Activated T-helper 1 cell treated with anti-CD3 and anti-CD28 coated beads, Interleukin-12 subunit alpha, Interleukin-12 subunit beta, Interleukin-2, Interleukin-4 antibody, amounts not matched to agents 30 ng/mL and 10 ng/mL and 1 ng/mL, durations not matched to agents 14 hours and 24 hours and 36 hours (primary cell): ENCODE measurements around the gene LCE1D. TPM values are rescaled to one million over a fixed set of nuclear protein-coding genes. Genes with fewer than 3 reads are reported as not detected.

Experiments
- DNase-seq: peaks from one replicate; pipeline ENCODE4 v3.0.0; 2021; ENCODE audit warnings: low spot score
- H3K27ac Mint-ChIP-seq: one replicate; pipeline ENCODE4 v1.8.0; 2021; ENCODE audit warnings: mild to moderate bottlenecking, mixed read lengths
- H3K27me3 Mint-ChIP-seq: one replicate; pipeline ENCODE4 v1.8.0; 2022; ENCODE audit warnings: mild to moderate bottlenecking, moderate library complexity, mixed read lengths; ENCODE audit not compliant: insufficient read depth
- H3K36me3 Mint-ChIP-seq: one replicate; pipeline ENCODE4 v1.8.0; 2021; ENCODE audit warnings: low read depth, mixed read lengths
- H3K4me1 Mint-ChIP-seq: one replicate; pipeline ENCODE4 v1.8.0; 2021; ENCODE audit warnings: low read depth, mixed read lengths
- H3K4me3 Mint-ChIP-seq: one replicate; pipeline ENCODE4 v1.8.0; 2021; ENCODE audit warnings: mild to moderate bottlenecking, moderate library complexity, mixed read lengths
- H3K9me3 Mint-ChIP-seq: one replicate; pipeline ENCODE4 v1.8.0; 2021; ENCODE audit warnings: mixed read lengths
- intact Hi-C: fragments of 100-400 bp; cut with micrococcal nuclease; formaldehyde crosslinking; loops from one replicate; pipeline ENCODE4 v1.15.1; 2024
- total RNA-seq: library from RNA; stranded (reverse); gene quantifications from 2 replicates; pipeline ENCODE4 v1.2.3, GENCODE V29; 2022

The LCE1D gene, protein sequence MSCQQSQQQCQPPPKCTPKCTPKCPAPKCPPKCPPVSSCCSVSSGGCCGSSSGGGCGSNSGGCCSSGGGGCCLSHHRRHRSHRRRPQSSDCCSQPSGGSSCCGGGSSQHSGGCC
- total RNA-seq, result not detected in 2 replicates

DNA sequence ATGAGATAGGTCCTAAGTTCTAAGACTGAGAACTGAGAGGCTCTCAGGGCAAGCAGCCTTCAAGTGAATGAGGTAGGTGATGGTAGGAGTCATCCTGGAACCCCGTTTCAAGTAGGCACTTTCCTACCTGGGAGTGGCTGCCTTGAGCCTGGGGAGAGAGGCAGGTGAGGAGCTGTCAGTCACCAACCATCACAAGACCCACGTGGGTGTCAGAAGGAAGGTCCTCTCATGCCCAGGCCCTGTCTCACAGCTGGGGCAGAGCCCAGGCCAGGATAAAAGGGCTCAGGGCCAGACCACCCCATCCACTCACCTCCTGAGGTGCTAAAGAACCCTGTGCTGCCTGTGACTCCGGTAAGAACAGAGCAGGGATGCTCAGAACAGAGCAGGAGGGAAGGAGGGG lies at the start of gene LCE1D:
Gene LCE1D (plus strand): TSS at position 301 of the 400 bp plus-strand sequence. CDS start 1,074 bp downstream, outside the sequence.
- no peak within 1 kb of the TSS for H3K27ac Mint-ChIP-seq
- no peak within 1 kb of the TSS for H3K4me3 Mint-ChIP-seq
- no peaks in the 10 kb centered on the region for H3K4me1 Mint-ChIP-seq
- DNase-seq, result no peak
- no peaks in the 10 kb centered on the region for H3K9me3 Mint-ChIP-seq
- H3K27me3 Mint-ChIP-seq, result peaks cover 2% of the 10 kb centered on the region
- intact Hi-C loops, result no loop called here
- no peaks in the 10 kb centered on the region for H3K36me3 Mint-ChIP-seq

GRCh38 chr1:152747831-152748230 lies 48.7 kb upstream of the LCE1D start:
- no peaks in the 10 kb centered on the region for H3K36me3 Mint-ChIP-seq
- no peak overlapping the region for H3K27ac Mint-ChIP-seq
- no peak for DNase-seq
- no peaks in the 10 kb centered on the region for H3K9me3 Mint-ChIP-seq
- H3K4me3 Mint-ChIP-seq, result no peak overlapping the region
- intact Hi-C loops, result no loop called here
- peaks cover 9% of the 10 kb centered on the region for H3K27me3 Mint-ChIP-seq
- H3K4me1 Mint-ChIP-seq, result peaks cover 4% of the 10 kb centered on the region

DNA sequence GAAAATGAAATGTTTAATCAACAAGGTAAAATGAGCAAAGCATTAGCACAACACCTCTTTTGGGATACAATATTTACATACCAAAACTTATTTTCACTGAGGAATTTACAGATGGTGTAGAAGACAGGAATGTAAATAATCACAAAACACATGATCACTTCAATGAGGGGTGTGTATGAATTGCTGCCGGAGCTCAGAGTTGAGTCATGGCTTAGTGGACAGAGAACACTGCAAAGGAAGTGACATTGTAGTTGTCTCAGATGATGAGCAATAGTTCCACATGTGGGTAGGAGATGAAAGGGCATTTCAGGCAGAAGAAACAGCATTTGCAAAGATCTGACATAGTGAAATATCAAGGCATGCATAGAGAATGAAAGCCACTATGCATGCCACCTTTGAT lies 44.3 kb upstream of the LCE1D start:
- H3K4me3 Mint-ChIP-seq, result no peak overlapping the region
- no peak overlapping the region for H3K27ac Mint-ChIP-seq
- intact Hi-C loops, result no loop called here
- peaks cover 4% of the 10 kb centered on the region for H3K4me1 Mint-ChIP-seq
- DNase-seq, result no peak
- H3K9me3 Mint-ChIP-seq, result no peaks in the 10 kb centered on the region
- H3K27me3 Mint-ChIP-seq, result peaks cover 2% of the 10 kb centered on the region
- H3K36me3 Mint-ChIP-seq, result no peaks in the 10 kb centered on the region

DNA sequence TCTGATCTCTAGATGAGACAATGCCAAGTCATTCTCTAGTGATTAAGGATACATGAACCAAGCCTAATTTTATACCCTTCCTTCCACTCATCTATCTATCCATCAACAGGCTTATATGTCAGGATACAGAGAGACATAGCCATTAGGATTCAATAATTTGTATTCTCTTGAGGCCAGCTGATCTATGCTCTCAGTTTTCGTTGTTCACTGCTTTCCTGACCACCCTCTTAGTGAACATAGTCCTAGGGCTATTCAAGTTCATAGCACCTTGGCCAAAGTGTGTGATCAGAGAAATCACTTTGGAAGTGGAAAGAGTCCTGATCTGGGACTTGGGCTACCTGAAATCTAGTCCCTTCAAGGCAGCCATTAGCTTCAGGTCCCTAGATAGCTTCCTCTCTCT lies 42.9 kb upstream of the LCE1D start:
- intact Hi-C loops, result no loop called here
- no peak overlapping the region for H3K27ac Mint-ChIP-seq
- no peak for DNase-seq
- H3K27me3 Mint-ChIP-seq, result peaks cover 2% of the 10 kb centered on the region
- no peak overlapping the region for H3K4me3 Mint-ChIP-seq
- H3K9me3 Mint-ChIP-seq, result no peaks in the 10 kb centered on the region
- H3K4me1 Mint-ChIP-seq, result peaks cover 4% of the 10 kb centered on the region
- no peaks in the 10 kb centered on the region for H3K36me3 Mint-ChIP-seq

GRCh38 chr1:152756872-152757271 lies 39.6 kb upstream of the LCE1D start:
- DNase-seq, result no peak
- Mint-ChIP-seq H3K27ac (no peak overlapping the region), H3K9me3 (no peaks in the 10 kb centered on the region), H3K4me3 (no peak overlapping the region), H3K36me3 (no peaks in the 10 kb centered on the region), H3K27me3 (no peaks in the 10 kb centered on the region), H3K4me1 (peaks cover 4% of the 10 kb centered on the region)
- intact Hi-C loops, result no loop called here

DNA sequence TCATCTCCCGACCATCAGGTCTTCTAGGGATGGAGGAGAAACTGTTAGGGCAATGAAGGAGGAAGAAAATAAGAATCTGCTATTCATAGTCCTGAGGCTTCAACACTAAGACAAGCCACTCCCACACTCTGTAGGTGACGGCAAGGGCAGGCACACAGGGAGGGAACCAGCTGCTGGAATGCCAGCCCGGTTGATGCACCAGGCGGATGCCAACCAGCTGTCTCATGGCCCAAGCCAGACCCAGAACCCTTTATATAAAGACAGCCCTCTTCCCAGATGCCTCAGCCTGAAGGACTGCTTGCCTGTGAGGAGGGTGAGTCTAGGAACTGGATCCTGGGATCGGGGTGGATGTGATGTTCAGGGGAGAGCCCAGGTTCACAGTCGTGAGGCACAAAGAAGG lies 38.8 kb upstream of the LCE1D start, which contains the start of gene KPRP:
Gene KPRP (plus strand): TSS at position 279 of the 400 bp plus-strand sequence. CDS start 1,564 bp downstream, outside the sequence.
- DNase-seq, result no peak
- no peaks in the 10 kb centered on the region for H3K36me3 Mint-ChIP-seq
- no peaks in the 10 kb centered on the region for H3K4me1 Mint-ChIP-seq
- H3K9me3 Mint-ChIP-seq, result no peaks in the 10 kb centered on the region
- H3K27me3 Mint-ChIP-seq, result no peaks in the 10 kb centered on the region
- no peak within 1 kb of the TSS for H3K4me3 Mint-ChIP-seq
- no peak within 1 kb of the TSS for H3K27ac Mint-ChIP-seq
- intact Hi-C loops, result no loop called here

- no peaks in the 10 kb centered on the region for H3K4me1 Mint-ChIP-seq
- H3K27me3 Mint-ChIP-seq, result no peaks in the 10 kb centered on the region
- H3K9me3 Mint-ChIP-seq, result no peaks in the 10 kb centered on the region
- no peak overlapping the region for H3K4me3 Mint-ChIP-seq
- no peak overlapping the region for H3K27ac Mint-ChIP-seq
- H3K36me3 Mint-ChIP-seq, result no peaks in the 10 kb centered on the region
- no peak for DNase-seq
- intact Hi-C loops, result no loop called here
Measured at GRCh38 chr1:152758636-152759035, 37.9 kb upstream of the LCE1D start.

GRCh38 chr1:152759453-152760173 lies 36.9 kb upstream of the LCE1D start:
- no peak for DNase-seq

GRCh38 chr1:152760551-152761190 lies 35.9 kb upstream of the LCE1D start:
- intact Hi-C loops, result no loop called here
- no peak for DNase-seq
- Mint-ChIP-seq H3K4me3 (no peak overlapping the region), H3K9me3 (no peaks in the 10 kb centered on the region), H3K36me3 (no peaks in the 10 kb centered on the region), H3K27me3 (no peaks in the 10 kb centered on the region), H3K4me1 (no peaks in the 10 kb centered on the region), H3K27ac (no peak overlapping the region)

More at GRCh38 chr1:152759453-152760173, 36.9 kb upstream of the LCE1D start:
- no peaks in the 10 kb centered on the region for H3K4me1 Mint-ChIP-seq
- no peaks in the 10 kb centered on the region for H3K27me3 Mint-ChIP-seq
- no peak overlapping the region for H3K27ac Mint-ChIP-seq
- no peaks in the 10 kb centered on the region for H3K36me3 Mint-ChIP-seq
- intact Hi-C loops, result no loop called here
- H3K9me3 Mint-ChIP-seq, result no peaks in the 10 kb centered on the region
- no peak overlapping the region for H3K4me3 Mint-ChIP-seq

DNA sequence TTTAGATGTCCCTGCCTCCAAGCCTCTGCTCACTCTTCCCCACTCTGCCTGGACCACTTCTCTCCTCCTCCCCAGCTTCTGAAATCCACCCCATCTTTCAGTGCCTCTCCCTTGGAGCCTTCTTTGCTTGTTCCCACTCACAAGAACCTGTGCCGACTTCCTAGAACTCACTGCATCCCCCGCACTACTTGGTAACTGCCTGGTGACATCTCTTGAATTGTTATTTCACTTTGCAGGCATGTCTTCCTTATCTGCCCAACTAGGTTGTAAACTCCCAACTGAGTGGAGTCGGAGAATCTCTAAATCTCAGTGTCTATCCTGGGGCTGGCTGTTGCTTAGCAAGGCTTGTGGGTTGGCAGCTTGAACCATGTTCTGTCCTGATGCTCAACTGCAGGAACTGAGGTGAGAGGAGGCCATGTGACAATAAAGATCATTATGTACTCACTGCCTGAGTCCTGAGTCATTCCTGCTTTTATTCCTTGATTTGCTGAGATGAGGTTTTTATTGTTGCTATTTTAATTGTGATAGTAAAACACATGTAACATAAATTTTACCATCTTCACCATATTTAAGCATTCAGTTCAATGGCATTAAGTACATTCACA lies 34.8 kb upstream of the LCE1D start:
- no peaks in the 10 kb centered on the region for H3K9me3 Mint-ChIP-seq
- no peak overlapping the region for H3K27ac Mint-ChIP-seq
- H3K4me3 Mint-ChIP-seq, result no peak overlapping the region
- no peaks in the 10 kb centered on the region for H3K36me3 Mint-ChIP-seq
- intact Hi-C loops, result no loop called here
- H3K27me3 Mint-ChIP-seq, result no peaks in the 10 kb centered on the region
- DNase-seq, result no peak
- no peaks in the 10 kb centered on the region for H3K4me1 Mint-ChIP-seq

DNA sequence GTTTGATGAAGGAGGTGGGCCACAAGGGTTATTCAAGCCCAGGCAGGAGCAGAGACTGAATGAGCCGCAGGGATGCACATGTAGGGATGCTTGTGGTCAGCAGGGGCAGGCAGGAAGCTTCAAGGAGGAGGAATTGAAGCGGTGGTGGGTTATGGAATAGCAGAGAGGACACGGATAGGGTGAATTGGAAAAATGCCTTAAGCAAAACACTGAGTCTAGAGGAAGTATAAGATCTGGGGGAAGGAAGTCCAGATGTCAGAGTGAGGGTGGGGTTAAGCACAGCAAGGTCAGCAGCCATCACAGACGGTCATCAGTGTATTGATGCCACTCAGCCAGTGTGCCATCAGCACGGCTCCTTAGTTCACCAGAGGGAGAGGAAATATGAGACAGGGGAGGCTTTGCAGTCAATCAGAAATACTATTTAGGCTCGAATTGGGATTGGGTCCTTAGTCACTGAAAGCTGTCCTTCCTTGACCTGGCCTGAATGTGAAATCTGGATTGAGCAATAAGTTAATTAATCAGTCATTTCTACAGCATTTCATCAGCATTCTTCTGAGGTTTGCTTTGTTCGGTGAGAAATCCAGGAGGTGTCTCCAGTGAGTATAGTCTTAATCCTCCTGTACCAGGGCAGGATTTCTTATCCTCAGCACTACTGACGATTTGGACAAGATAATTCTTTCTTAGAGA lies 27.5 kb upstream of the LCE1D start:
- Mint-ChIP-seq H3K36me3 (no peaks in the 10 kb centered on the region), H3K4me3 (no peak overlapping the region), H3K4me1 (no peaks in the 10 kb centered on the region), H3K27me3 (peaks cover 7% of the 10 kb centered on the region), H3K9me3 (no peaks in the 10 kb centered on the region), H3K27ac (no peak overlapping the region)
- intact Hi-C loops, result no loop called here
- DNase-seq, result no peak

DNA sequence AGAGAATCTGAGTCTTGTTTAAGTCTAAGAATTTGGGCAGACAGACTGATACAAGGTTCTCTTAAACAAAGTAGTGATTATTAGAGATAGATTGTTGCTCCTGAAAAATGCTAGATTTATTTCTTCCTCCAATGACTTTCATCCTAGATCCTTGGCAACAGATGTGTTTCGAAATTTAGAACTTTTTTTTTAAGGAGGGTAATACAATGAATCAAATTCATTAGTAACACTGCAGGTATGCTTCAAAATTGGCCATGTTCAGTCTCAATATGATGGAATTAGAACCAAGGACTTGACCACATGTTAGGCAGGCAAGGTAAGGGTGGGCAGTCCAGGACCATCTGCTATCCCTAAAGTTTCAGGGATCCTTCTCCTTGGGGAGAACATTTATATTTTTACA lies 26.1 kb upstream of the LCE1D start:
- Mint-ChIP-seq H3K27ac (no peak overlapping the region), H3K9me3 (no peaks in the 10 kb centered on the region), H3K27me3 (peaks cover 7% of the 10 kb centered on the region), H3K4me3 (no peak overlapping the region), H3K4me1 (no peaks in the 10 kb centered on the region), H3K36me3 (no peaks in the 10 kb centered on the region)
- intact Hi-C loops, result no loop called here
- no peak for DNase-seq

DNA sequence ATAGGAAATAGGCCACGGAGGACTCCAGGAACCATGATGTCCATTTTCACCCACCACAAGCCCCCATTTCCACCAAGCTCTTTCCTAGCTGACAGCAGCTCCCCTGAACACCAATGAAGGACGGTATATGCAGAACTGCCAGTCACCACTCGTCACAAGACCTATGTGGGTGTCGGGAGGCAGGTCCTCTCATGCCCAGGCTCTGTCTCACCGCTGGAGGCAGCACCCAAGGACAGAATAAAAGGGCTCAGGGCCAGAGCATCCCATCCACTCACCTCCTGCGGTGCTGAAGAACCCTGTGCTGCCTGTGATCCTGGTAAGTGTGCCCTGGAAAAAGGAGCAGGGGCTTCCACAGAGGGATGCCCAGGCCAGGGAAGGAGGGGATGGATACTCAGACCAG lies 21.6 kb upstream of the LCE1D start, which contains the start of gene LCE1F:
Gene LCE1F (plus strand): TSS at position 266 of the 400 bp plus-strand sequence. CDS start 1,232 bp downstream, outside the sequence.
- no peak within 1 kb of the TSS for H3K4me3 Mint-ChIP-seq
- DNase-seq, result no peak
- H3K36me3 Mint-ChIP-seq, result no peaks in the 10 kb centered on the region
- H3K4me1 Mint-ChIP-seq, result no peaks in the 10 kb centered on the region
- no peak within 1 kb of the TSS for H3K27ac Mint-ChIP-seq
- intact Hi-C loops, result no loop called here
- H3K9me3 Mint-ChIP-seq, result no peaks in the 10 kb centered on the region
- peaks cover 10% of the 10 kb centered on the region for H3K27me3 Mint-ChIP-seq
